ENCODE data around the gene SLCO4C1. TPM values are rescaled to one million over a fixed set of nuclear protein-coding genes. Genes with fewer than 3 reads are reported as not detected.

The SLCO4C1 gene
- total RNA-seq, 2 donors from 2014 or later: 0.14 to 0.35 TPM

- H3K27me3 ChIP-seq (replicated peaks; ENCODE audit: insufficient read depth): no peaks in the 10 kb centered on the region
Measured at GRCh38 chr5:102286476-102286875, 9.6 kb downstream of the SLCO4C1 start.

GRCh38 chr5:102283102-102283797 is 12.8 kb downstream of the SLCO4C1 start:
- Histone ChIP-seq H3K36me3 (no peaks in the 10 kb centered on the region), H3K27me3 (replicated peaks; ENCODE audit: insufficient read depth) (no peaks in the 10 kb centered on the region), H3K27ac (no peak overlapping the region), H3K9me3 (no peaks in the 10 kb centered on the region), H3K4me3 (no peak overlapping the region), H3K4me1 (ENCODE audit: control insufficient read depth in 1 of 2, low read depth in 2 of 2) (no peaks in the 10 kb centered on the region)
- no peak for TF ChIP-seq CTCF (IDR thresholded peaks at IDR 0.05)
- DNase-seq (ENCODE audit: low spot score): no peak
- ATAC-seq (ENCODE audit: insufficient number of reproducible peaks, low FRiP score, low read depth): no peak

More at GRCh38 chr5:102286476-102286875, 9.6 kb downstream of the SLCO4C1 start:
- Histone ChIP-seq H3K4me1 (ENCODE audit: control insufficient read depth in 1 of 2, low read depth in 2 of 2) (no peaks in the 10 kb centered on the region), H3K27ac (no peak overlapping the region), H3K4me3 (no peak overlapping the region), H3K36me3 (no peaks in the 10 kb centered on the region), H3K9me3 (no peaks in the 10 kb centered on the region)
- TF ChIP-seq CTCF (IDR thresholded peaks at IDR 0.05): no peak
- DNase-seq (ENCODE audit: low spot score) (no peak), ATAC-seq (ENCODE audit: insufficient number of reproducible peaks, low FRiP score, low read depth) (no peak)

- ATAC-seq (ENCODE audit: insufficient number of reproducible peaks, low FRiP score, low read depth): no peak
- Histone ChIP-seq H3K4me3 (no peak overlapping the region), H3K27ac (no peak overlapping the region), H3K27me3 (replicated peaks; ENCODE audit: insufficient read depth) (no peaks in the 10 kb centered on the region), H3K36me3 (no peaks in the 10 kb centered on the region), H3K9me3 (no peaks in the 10 kb centered on the region), H3K4me1 (ENCODE audit: control insufficient read depth in 1 of 2, low read depth in 2 of 2) (no peaks in the 10 kb centered on the region)
- DNase-seq (ENCODE audit: low spot score): no peak
- TF ChIP-seq CTCF (IDR thresholded peaks at IDR 0.05): no peak
Measured at GRCh38 chr5:102279711-102280110, 16.4 kb downstream of the SLCO4C1 start.

- H3K27me3 ChIP-seq (replicated peaks; ENCODE audit: insufficient read depth): no peaks in the 10 kb centered on the region
- no peaks in the 10 kb centered on the region for H3K9me3 ChIP-seq
- DNase-seq (ENCODE audit: low spot score) (no peak), ATAC-seq (ENCODE audit: insufficient number of reproducible peaks, low FRiP score, low read depth) (no peak)
- TF ChIP-seq CTCF (IDR thresholded peaks at IDR 0.05): no peak
- no peak overlapping the region for H3K4me3 ChIP-seq
- no peaks in the 10 kb centered on the region for H3K4me1 ChIP-seq (ENCODE audit: control insufficient read depth in 1 of 2, low read depth in 2 of 2)
- H3K36me3 ChIP-seq: no peaks in the 10 kb centered on the region
- no peak overlapping the region for H3K27ac ChIP-seq
Measured at GRCh38 chr5:102278231-102278630, 17.9 kb downstream of the SLCO4C1 start.

GRCh38 chr5:102277144-102277543 is 18.9 kb downstream of the SLCO4C1 start:
- no peak for ATAC-seq (ENCODE audit: insufficient number of reproducible peaks, low FRiP score, low read depth)
- Histone ChIP-seq H3K4me3 (no peak overlapping the region), H3K27ac (no peak overlapping the region), H3K9me3 (no peaks in the 10 kb centered on the region), H3K36me3 (no peaks in the 10 kb centered on the region), H3K27me3 (replicated peaks; ENCODE audit: insufficient read depth) (no peaks in the 10 kb centered on the region), H3K4me1 (ENCODE audit: control insufficient read depth in 1 of 2, low read depth in 2 of 2) (no peaks in the 10 kb centered on the region)
- no peak for TF ChIP-seq CTCF (IDR thresholded peaks at IDR 0.05)
- no peak for DNase-seq (ENCODE audit: low spot score)
